ENCODE results near the gene MBD2.

- no peak for TF ChIP-seq EZH2phosphoT487 (conservative IDR thresholded peaks at IDR 0.05; ENCODE audit: low read length)
- TF ChIP-seq CTCF (IDR thresholded peaks at IDR 0.05; ENCODE audit: insufficient read depth, low read length, poor library complexity, severe bottlenecking) = no peak
These were observed 36.1 kb upstream of the MBD2 start for GRCh38 chr18:54260396-54261072.
